Coronary artery (tissue), 2 donors: ENCODE data around the gene CBR4.

Source experiments
- DNase-seq: peaks from one replicate; pipeline ENCODE4 v3.0.0-alpha.2; 2017; ENCODE audit warnings: low spot score
- H3K27ac ChIP-seq, 2 donors: fragments of 200-600 bp; sonication (generic); one replicate each; pipeline ENCODE4 v1.5.1; 2016 to 2019
- H3K4me3 ChIP-seq: fragments of 200-600 bp; sonication (generic); 2 replicates; pipeline ENCODE4 v1.5.1; 2016; ENCODE audit warnings: mild to moderate bottlenecking, moderate library complexity
- TF ChIP-seq, protein P1 (sequence below): fragments of 200-600 bp; sonication (generic); IDR thresholded peaks from one replicate; pipeline ENCODE4 v1.5.1; 2019; ENCODE audit warnings: antibody characterized with exemption

Gene CBR4

DNA sequence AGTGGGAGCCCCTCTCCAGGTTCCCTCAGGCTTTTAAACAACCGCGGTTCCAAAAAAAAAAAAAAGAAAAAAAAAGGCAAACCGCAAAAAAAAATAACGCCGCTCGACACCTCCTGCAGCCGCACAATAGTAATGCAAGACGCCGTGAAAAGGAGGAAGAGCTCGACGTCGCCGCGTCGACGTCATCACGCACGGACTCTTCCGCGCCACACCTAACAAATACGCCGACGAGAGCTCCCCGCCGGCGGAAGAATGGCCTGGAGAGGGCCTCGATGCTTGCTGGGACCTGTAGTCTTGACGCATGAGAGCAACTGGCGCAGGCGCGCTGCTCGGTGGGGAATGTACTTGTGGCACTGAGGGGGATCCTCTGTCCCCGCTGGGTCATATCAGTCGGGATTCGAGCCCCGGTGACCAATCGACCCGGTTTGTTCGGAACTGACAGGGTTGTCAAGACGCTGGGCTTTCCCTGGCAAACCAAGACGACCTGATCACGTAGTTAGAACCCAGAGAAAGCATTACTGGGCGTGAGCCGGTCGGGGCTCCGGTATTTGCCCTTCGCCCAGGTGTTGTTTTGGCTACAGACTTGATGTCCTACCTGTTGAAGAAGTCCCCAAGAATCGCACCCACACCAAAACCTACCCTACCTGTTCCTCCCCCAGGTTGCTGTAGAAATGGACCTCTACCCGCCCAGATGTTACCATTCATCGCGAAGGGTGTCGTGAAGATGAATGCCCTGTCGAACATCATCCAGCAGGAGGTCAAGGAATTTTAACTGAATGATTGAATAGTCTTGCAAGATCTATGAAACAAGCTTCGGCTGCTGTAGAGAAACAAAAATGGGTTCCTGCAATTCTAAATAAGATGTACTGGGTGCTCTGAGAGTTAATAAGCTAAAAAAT lies at the start of gene CBR4:
TSS of gene CBR4 (minus strand) at position 131 of the 899 bp plus-strand sequence. CDS start 166 bp downstream, outside the sequence.
- Histone ChIP-seq H3K4me3 (peak within 1 kb of the TSS; percentile 79), H3K27ac (peak within 1 kb of the TSS; percentile 83 to 89)
- TF ChIP-seq, protein P1, sequence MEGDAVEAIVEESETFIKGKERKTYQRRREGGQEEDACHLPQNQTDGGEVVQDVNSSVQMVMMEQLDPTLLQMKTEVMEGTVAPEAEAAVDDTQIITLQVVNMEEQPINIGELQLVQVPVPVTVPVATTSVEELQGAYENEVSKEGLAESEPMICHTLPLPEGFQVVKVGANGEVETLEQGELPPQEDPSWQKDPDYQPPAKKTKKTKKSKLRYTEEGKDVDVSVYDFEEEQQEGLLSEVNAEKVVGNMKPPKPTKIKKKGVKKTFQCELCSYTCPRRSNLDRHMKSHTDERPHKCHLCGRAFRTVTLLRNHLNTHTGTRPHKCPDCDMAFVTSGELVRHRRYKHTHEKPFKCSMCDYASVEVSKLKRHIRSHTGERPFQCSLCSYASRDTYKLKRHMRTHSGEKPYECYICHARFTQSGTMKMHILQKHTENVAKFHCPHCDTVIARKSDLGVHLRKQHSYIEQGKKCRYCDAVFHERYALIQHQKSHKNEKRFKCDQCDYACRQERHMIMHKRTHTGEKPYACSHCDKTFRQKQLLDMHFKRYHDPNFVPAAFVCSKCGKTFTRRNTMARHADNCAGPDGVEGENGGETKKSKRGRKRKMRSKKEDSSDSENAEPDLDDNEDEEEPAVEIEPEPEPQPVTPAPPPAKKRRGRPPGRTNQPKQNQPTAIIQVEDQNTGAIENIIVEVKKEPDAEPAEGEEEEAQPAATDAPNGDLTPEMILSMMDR: no peak
- peak; percentile 98 for DNase-seq

GRCh38 chr4:169059306-169060211 lies 49.5 kb upstream of the CBR4 start:
- TF ChIP-seq, protein P1: no peak
- peak overlapping the region; percentile 22 for H3K4me3 ChIP-seq
- DNase-seq: no peak
- H3K27ac ChIP-seq: peak overlapping the region; percentile 28 to 72

DNA sequence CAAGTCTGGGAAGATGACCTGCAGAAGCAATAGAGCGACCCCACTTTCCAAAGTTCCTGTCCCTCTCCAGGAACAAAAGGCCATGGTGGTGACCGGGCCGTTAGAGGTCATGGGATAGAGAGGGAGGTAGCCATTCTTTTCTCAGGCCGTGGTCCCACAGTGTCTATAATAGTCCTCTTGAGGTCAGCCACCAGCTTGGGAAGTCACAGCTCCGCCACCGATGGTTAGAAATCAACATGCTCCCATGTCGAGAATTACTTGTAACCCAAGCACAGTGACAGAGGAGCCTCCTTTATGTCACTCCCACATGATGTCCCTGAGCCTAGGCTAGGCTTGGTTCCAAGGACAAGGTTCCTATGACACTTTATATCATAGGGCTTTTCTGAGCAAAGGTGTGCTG lies 48.3 kb upstream of the CBR4 start:
- TF ChIP-seq, protein P1: no peak
- no peak for DNase-seq
- no peak overlapping the region for H3K4me3 ChIP-seq
- H3K27ac ChIP-seq: no peak overlapping the region

DNA sequence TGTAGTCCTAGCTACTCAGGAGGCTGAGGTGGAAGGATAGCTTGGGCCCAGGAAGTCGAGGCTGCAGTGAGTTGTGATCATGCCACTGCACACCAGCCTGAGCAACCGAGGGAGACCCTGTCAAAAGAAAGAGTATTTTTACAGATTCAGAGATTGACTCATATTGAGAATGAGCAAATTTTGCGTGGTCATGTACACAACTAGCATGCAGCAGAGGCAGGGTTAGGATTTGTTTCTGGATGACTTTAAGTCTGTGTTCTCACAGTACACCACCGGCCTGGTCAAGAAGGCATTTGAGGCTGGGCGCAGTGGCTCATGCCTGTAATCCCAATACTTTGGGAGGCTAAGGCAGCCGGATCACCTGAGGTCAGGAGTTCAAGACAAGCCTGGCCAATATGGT lies 44.8 kb upstream of the CBR4 start:
- DNase-seq: no peak
- H3K4me3 ChIP-seq: no peak overlapping the region
- no peak overlapping the region for H3K27ac ChIP-seq
- TF ChIP-seq, protein P1: no peak

DNA sequence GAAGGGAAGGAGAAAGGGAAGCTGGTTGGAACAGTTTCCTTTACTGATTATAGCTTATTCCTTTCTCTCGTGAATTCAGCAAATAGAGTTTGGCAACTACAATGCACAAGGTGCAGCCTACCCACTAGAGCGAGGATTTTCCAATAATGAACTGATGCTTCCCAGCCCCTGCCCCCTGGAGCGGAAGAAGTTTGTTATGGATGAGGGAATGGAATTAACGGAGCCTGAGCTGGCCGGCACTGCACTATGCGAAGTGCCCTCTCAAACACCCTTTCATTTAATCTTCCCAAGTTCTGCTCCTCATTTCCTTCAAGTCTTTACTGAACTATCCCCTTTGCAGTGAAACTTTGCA lies 42.5 kb upstream of the CBR4 start:
- Histone ChIP-seq H3K27ac (no peak overlapping the region), H3K4me3 (no peak overlapping the region)
- no peak for DNase-seq
- TF ChIP-seq, protein P1: no peak

- H3K27ac ChIP-seq: no peak overlapping the region
- TF ChIP-seq, protein P1: no peak
- no peak overlapping the region for H3K4me3 ChIP-seq
- DNase-seq: no peak
Measured at GRCh38 chr4:169051761-169052593, 41.9 kb upstream of the CBR4 start.
